Omental fat pad (tissue), 4 donors: ENCODE data around the gene CAPN5. TPM values are rescaled to one million over a fixed set of nuclear protein-coding genes. Genes with fewer than 3 reads are reported as not detected.

ENCODE experiments used
- ATAC-seq: fragments of 150-250 bp; one replicate; pipeline ENCODE4 v1.9.1; 2016; ENCODE audit warnings: mild to moderate bottlenecking, moderate library complexity; ENCODE audit not compliant: low FRiP score
- DNase-seq: peaks from one replicate; pipeline ENCODE4 v3.0.0-alpha.2; 2019; ENCODE audit warnings: low spot score
- CTCF ChIP-seq, 3 donors: fragments of 450-650 bp; IDR thresholded peaks; one replicate each; pipeline ENCODE4 v1.5.1; 2016 to 2017; ENCODE audit warnings: antibody characterized with exemption in 3 of 3, mild to moderate bottlenecking in 3 of 3, moderate library complexity in 2 of 3
- total RNA-seq, 4 donors: library from RNA; depleted of rRNA; stranded (reverse); fragments of >200 nt; gene quantifications; one replicate each; pipeline ENCODE4 v1.1.0, GENCODE V29; 2016

Gene CAPN5
- total RNA-seq, 4 donors from 2014 or later = 3.3 to 8.5 (median 4.7) TPM

GRCh38 chr11:77064648-77065217 lies 2.0 kb upstream of the CAPN5 start:
- no peak for TF ChIP-seq CTCF (IDR thresholded peaks at IDR 0.05)
- ATAC-seq (no peak), DNase-seq (peak; percentile 14)

GRCh38 chr11:77065878-77066228 lies 918 bp upstream of the CAPN5 start:
- DNase-seq (no peak), ATAC-seq (peak; percentile 56)
- TF ChIP-seq CTCF (IDR thresholded peaks at IDR 0.05) = no peak

GRCh38 chr11:77067861-77068443 lies 1.2 kb downstream of the CAPN5 start:
- TF ChIP-seq CTCF (IDR thresholded peaks at IDR 0.05) = no peak
- ATAC-seq = no peak
- DNase-seq = peak; percentile 12

GRCh38 chr11:77068457-77069335 lies 1.9 kb downstream of the CAPN5 start:
- no peak for ATAC-seq
- TF ChIP-seq CTCF (IDR thresholded peaks at IDR 0.05) = no peak
- DNase-seq = peak; percentile 2

- DNase-seq = peak; percentile 4
- no peak for ATAC-seq
- no peak for TF ChIP-seq CTCF (IDR thresholded peaks at IDR 0.05)
These were observed 2.7 kb downstream of the CAPN5 start for GRCh38 chr11:77069336-77069968.

GRCh38 chr11:77069969-77070582 lies 3.3 kb downstream of the CAPN5 start:
- DNase-seq (peak; percentile 0), ATAC-seq (no peak)
- TF ChIP-seq CTCF (IDR thresholded peaks at IDR 0.05) = no peak
